Measurements from ENCODE around the gene MARCHF10.

- no peak for TF ChIP-seq POLR2AphosphoS5 (IDR thresholded peaks at IDR 0.05; ENCODE audit: insufficient read depth in 1 of 2, low read depth in 1 of 2)
- TF ChIP-seq, protein P1, sequence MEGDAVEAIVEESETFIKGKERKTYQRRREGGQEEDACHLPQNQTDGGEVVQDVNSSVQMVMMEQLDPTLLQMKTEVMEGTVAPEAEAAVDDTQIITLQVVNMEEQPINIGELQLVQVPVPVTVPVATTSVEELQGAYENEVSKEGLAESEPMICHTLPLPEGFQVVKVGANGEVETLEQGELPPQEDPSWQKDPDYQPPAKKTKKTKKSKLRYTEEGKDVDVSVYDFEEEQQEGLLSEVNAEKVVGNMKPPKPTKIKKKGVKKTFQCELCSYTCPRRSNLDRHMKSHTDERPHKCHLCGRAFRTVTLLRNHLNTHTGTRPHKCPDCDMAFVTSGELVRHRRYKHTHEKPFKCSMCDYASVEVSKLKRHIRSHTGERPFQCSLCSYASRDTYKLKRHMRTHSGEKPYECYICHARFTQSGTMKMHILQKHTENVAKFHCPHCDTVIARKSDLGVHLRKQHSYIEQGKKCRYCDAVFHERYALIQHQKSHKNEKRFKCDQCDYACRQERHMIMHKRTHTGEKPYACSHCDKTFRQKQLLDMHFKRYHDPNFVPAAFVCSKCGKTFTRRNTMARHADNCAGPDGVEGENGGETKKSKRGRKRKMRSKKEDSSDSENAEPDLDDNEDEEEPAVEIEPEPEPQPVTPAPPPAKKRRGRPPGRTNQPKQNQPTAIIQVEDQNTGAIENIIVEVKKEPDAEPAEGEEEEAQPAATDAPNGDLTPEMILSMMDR (IDR thresholded peaks at IDR 0.05), result no peak
Measured at GRCh38 chr17:62744259-62744658, 63.9 kb downstream of the MARCHF10 start.

All from vagina (tissue), 2 donors.